Stomach smooth muscle (tissue), 2 donors: ENCODE measurements around the gene PARVA.

ENCODE experiments used
- H3K27ac ChIP-seq: one replicate; pipeline ENCODE4 v1.7.0; 2013; ENCODE audit warnings: mild to moderate bottlenecking, low read length, inconsistent platforms
- H3K27me3 ChIP-seq, 2 donors: one replicate each; pipeline ENCODE4 v1.7.0; 2013; ENCODE audit warnings: low read length in 2 of 2; ENCODE audit not compliant: insufficient read depth in 2 of 2, control insufficient read depth in 1 of 2
- H3K36me3 ChIP-seq, 2 donors: one replicate each; pipeline ENCODE4 v1.7.0; 2013; ENCODE audit warnings: low read length in 2 of 2; ENCODE audit not compliant: control insufficient read depth in 2 of 2, insufficient read depth in 2 of 2
- H3K4me1 ChIP-seq: one replicate; pipeline ENCODE4 v1.7.0; 2013; ENCODE audit warnings: low read length; ENCODE audit not compliant: control insufficient read depth, insufficient read depth
- H3K4me3 ChIP-seq, 2 donors: one replicate each; pipeline ENCODE4 v1.7.0; 2013; ENCODE audit warnings: low read length in 2 of 2
- H3K9ac ChIP-seq, 2 donors: one replicate each; pipeline ENCODE4 v1.7.0; 2013; ENCODE audit warnings: low read length in 2 of 2, mild to moderate bottlenecking in 1 of 2
- H3K9me3 ChIP-seq, 2 donors: one replicate each; pipeline ENCODE4 v1.7.0; 2013; ENCODE audit warnings: low read length in 2 of 2; ENCODE audit not compliant: control insufficient read depth in 2 of 2
- donor health status: healthy.
- donor health status: Pancreatic carcinoma.

Gene PARVA

GRCh38 chr11:12552692-12553091, 175.3 kb downstream of the PARVA start:
- H3K9ac ChIP-seq: no peak overlapping the region
- H3K9me3 ChIP-seq: no peaks in the 10 kb centered on the region
- no peaks in the 10 kb centered on the region for H3K36me3 ChIP-seq
- H3K27me3 ChIP-seq: no peaks in the 10 kb centered on the region
- peaks cover 10% of the 10 kb centered on the region for H3K4me1 ChIP-seq
- H3K27ac ChIP-seq: no peak overlapping the region
- no peak overlapping the region for H3K4me3 ChIP-seq

DNA sequence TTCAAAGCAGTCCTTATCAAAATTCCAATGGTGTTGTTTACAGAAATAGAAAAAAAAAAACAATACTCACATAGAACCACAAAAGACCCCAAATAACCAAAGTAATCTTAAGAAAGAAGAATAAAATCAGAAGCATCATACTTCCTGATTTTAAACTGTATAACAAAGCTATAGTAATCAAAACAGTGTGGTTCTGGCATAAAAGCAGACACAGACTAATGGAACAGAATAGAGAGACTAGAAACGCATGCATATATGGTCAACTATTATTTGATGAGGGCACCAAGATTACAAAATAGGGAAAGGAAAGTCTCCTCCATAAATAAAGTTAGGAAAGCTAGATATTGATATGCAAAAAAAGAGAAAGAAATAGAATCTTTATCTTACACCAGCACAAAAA, 176.8 kb downstream of the PARVA start:
- no peak overlapping the region for H3K27ac ChIP-seq
- no peaks in the 10 kb centered on the region for H3K27me3 ChIP-seq
- H3K9ac ChIP-seq: no peak overlapping the region
- no peaks in the 10 kb centered on the region for H3K9me3 ChIP-seq
- peaks cover 10% of the 10 kb centered on the region for H3K4me1 ChIP-seq
- H3K4me3 ChIP-seq: no peak overlapping the region
- no peaks in the 10 kb centered on the region for H3K36me3 ChIP-seq

- H3K9ac ChIP-seq: no peak overlapping the region
- peaks cover 10% of the 10 kb centered on the region for H3K4me1 ChIP-seq
- no peaks in the 10 kb centered on the region for H3K36me3 ChIP-seq
- peak overlapping the region; percentile 42 for H3K27ac ChIP-seq
- no peaks in the 10 kb centered on the region for H3K9me3 ChIP-seq
- H3K27me3 ChIP-seq: no peaks in the 10 kb centered on the region
- H3K4me3 ChIP-seq: peak overlapping the region in 1 of 2 donors; percentile 9
These were observed 178.8 kb downstream of the PARVA start for GRCh38 chr11:12556155-12556554.

- Histone ChIP-seq H3K27me3 (no peaks in the 10 kb centered on the region), H3K9me3 (no peaks in the 10 kb centered on the region), H3K4me3 (peak overlapping the region in 1 of 2 donors; percentile 7), H3K9ac (no peak overlapping the region), H3K36me3 (no peaks in the 10 kb centered on the region), H3K27ac (peak overlapping the region; percentile 42), H3K4me1 (peaks cover 10% of the 10 kb centered on the region)
These were observed 179.5 kb downstream of the PARVA start for GRCh38 chr11:12556788-12557384.

- Histone ChIP-seq H3K27me3 (no peaks in the 10 kb centered on the region), H3K36me3 (no peaks in the 10 kb centered on the region), H3K4me3 (no peak overlapping the region), H3K27ac (no peak overlapping the region), H3K9me3 (no peaks in the 10 kb centered on the region), H3K4me1 (peaks cover 10% of the 10 kb centered on the region), H3K9ac (no peak overlapping the region)
These were observed 181.6 kb downstream of the PARVA start for GRCh38 chr11:12559011-12559410.

GRCh38 chr11:12560362-12560761, 183.0 kb downstream of the PARVA start:
- Histone ChIP-seq H3K27ac (no peak overlapping the region), H3K4me3 (no peak overlapping the region), H3K9me3 (no peaks in the 10 kb centered on the region), H3K27me3 (no peaks in the 10 kb centered on the region), H3K9ac (no peak overlapping the region), H3K4me1 (peaks cover 10% of the 10 kb centered on the region), H3K36me3 (no peaks in the 10 kb centered on the region)

GRCh38 chr11:12560861-12561260, 183.5 kb downstream of the PARVA start:
- Histone ChIP-seq H3K27me3 (no peaks in the 10 kb centered on the region), H3K36me3 (no peaks in the 10 kb centered on the region), H3K9me3 (no peaks in the 10 kb centered on the region), H3K9ac (no peak overlapping the region), H3K4me1 (peaks cover 10% of the 10 kb centered on the region), H3K27ac (no peak overlapping the region), H3K4me3 (no peak overlapping the region)

GRCh38 chr11:12564012-12564411, 186.6 kb downstream of the PARVA start:
- H3K36me3 ChIP-seq: no peaks in the 10 kb centered on the region

GRCh38 chr11:12565406-12565805, 188.0 kb downstream of the PARVA start:
- Histone ChIP-seq H3K36me3 (no peaks in the 10 kb centered on the region), H3K4me3 (no peak overlapping the region), H3K27ac (no peak overlapping the region), H3K9ac (no peak overlapping the region), H3K27me3 (no peaks in the 10 kb centered on the region), H3K9me3 (no peaks in the 10 kb centered on the region), H3K4me1 (no peaks in the 10 kb centered on the region)

More at GRCh38 chr11:12564012-12564411, 186.6 kb downstream of the PARVA start:
- H3K4me3 ChIP-seq: no peak overlapping the region
- no peaks in the 10 kb centered on the region for H3K27me3 ChIP-seq
- no peaks in the 10 kb centered on the region for H3K9me3 ChIP-seq
- no peaks in the 10 kb centered on the region for H3K4me1 ChIP-seq
- no peak overlapping the region for H3K27ac ChIP-seq
- H3K9ac ChIP-seq: no peak overlapping the region

DNA sequence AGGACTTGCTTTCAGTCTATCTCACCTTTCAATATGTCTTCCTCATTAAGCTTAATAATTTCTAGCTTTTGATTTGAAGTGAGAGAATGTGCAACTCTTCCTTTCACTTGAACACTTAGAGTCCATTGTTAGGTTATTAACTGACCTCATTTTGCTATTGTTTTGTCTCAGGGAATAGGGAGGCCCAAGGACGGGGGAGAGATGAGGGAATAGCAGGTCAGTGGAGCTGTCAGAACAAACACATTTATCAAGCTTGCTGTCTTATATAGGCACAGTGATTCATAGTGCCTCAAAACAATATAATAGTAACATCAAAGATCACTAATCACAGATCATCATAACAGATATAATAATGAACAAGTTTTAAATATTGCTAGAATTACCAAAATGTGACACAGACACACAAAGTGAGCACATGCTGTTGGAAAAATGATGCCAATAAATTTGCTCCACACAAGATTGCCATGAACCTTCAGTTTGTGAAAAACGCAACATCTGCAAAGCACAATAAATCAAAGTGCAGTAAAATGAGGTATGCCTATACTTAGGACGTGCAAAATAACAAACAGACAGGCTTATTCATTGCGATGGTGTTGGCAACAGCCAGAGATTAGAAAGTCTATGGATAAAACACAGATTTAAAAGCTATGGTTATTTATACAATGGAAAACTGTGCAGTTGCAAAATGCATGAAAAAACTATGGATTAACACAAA, 190.5 kb downstream of the PARVA start:
- Histone ChIP-seq H3K36me3 (no peaks in the 10 kb centered on the region), H3K9ac (no peak overlapping the region), H3K27me3 (no peaks in the 10 kb centered on the region), H3K9me3 (no peaks in the 10 kb centered on the region), H3K4me1 (no peaks in the 10 kb centered on the region), H3K4me3 (no peak overlapping the region), H3K27ac (no peak overlapping the region)
